HG03558 (cell line): ENCODE results near the gene THAP8.

Experiments
- ATAC-seq: cut with Tn5 transposase; IDR thresholded peaks from one replicate; pipeline ENCODE4 v1.9.1; 2021; ENCODE audit warnings: moderate number of reproducible peaks; ENCODE audit not compliant: unreplicated experiment; ENCODE audit errors: extremely low read depth

THAP8 gene

GRCh38 chr19:36003284-36003683, 50.8 kb downstream of the THAP8 start:
- ATAC-seq, result no peak

GRCh38 chr19:36001605-36002004, 52.5 kb downstream of the THAP8 start:
- no peak for ATAC-seq

DNA sequence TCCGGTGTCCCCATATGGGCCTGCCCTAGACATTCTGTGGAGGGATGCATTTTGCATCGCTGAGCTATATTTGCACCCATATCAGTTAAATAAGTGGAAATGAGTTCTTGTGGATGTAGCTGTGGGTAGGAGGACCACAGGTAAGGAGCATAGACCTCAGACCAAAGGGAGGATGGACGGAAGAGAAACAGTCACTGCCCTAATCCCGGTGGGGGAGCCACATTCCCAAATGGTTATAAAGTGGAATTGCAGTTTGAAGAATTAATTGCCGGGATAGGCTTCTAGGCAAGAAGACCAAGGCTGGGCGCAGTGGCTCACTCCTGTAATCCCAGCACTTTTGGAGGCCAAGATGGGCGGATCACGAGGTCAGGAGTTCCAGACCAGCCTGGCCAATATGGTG, 57.3 kb downstream of the THAP8 start:
- ATAC-seq, result no peak

GRCh38 chr19:35995048-35995993, 58.8 kb downstream of the THAP8 start, which contains the start of gene SDHAF1:
SDHAF1 (plus strand) TSS chr19:35995188; CDS start chr19:35995275, 87 bp downstream.
- ATAC-seq, result peak; percentile 56

DNA sequence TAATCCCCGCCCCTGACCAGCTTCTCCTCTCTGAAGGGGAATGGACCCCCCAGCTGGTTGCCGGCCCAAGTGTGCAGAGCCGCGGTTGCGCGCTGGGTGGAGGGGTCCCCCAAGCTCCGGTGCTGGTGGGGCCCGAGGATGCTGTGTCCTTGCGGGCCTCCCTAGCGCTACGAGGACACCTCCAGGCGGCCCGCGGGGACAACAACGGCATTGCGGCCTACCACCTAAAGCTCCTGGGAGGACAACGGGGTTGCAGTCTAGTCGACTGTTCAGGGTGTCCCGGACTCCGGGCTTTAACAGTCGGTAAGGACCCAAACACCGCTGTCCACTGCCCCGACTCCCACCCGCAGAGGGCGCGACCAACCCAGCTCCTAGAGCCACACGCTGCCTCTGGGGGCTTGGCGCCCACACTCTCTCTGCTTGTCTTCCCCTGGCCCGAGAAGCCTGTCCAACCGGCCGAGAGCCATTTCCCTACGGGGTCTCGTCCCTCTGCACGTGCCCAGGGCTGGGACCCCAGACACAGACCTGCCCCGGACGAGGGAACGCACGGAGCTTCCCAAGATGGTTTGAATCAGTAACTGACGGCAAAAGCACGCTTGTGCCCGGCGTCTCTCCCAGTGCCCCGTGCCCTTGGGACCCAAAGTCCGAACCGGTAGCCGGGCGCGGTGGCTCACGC, 60.0 kb downstream of the THAP8 start:
- ATAC-seq, result no peak

DNA sequence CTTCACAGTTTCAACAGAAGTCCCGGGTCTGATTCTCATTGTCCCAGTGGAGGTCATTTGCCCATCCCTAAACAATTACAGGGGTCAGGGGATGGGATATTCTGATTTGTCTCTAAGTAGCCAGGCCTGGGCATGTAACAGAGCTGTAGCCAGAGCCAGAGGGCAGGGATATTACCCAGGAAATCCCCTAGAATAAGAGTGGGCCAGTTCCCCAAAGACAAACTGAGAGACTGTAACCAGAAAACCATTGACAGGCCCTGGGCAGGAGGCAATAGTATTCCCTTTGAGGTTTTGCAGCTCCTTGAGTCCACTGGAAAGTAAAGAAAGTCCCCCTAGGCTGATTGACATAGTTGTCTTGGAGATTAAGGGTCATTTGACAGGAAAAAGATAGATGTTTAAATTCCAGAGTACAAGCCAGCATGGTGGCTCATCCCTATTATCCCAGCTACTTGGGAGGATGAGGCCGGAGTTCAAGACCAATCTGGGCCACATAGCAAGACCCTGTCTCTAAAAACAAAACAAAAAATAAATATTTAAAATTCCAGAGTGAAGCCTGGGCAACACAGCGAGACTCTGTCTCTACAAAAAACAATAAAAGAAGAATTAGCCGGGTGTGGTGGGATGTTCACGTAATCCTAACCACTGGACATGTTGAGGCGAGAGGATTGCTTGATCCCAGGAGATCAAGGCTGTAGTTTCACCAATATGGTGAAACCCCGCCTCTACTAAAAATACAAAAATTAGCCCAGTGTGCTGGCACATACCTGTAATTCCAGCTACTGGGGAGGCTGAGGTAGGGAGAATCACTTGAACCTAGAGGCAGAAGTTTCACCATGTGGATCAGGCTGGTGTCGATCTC, 60.9 kb downstream of the THAP8 start:
- no peak for ATAC-seq

DNA sequence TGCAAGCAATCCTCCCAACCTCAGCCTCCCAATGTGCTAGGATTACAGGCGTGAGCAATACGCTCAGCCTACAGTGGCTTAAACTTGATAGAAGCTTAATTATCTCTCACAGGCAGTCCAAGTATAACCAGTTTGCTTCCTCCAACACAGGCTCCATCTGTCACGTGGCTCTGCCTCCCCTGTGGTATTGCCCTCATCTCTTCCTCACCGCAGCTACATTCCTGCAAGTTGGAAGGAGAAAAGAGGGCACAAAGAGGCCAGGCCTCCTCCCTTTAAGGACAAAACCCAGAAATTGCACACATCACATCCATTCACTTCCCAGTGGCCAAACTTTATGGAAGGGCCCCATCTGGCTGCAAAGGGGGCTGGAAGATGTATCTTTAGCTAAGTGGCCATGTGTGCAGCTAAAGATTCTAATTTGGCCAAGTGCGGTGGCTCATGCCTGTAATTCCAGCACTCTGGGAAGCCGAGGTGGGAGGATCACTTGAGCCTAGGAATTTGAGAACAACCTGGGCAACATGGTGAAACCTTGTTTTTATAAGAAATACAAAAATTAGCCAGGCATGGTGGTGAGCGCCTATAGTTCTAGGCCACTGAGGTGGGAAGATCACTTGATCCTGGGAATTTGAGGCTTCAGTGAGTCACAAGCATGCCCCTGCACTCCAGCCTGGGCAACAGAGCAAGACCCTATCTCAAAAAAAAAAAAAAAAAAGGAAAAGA, 62.2 kb downstream of the THAP8 start:
- no peak for ATAC-seq

- no peak for ATAC-seq
Observed at GRCh38 chr19:35990771-35991730, 63.0 kb downstream of the THAP8 start.

- no peak for ATAC-seq
Observed at GRCh38 chr19:35990156-35990555, 63.9 kb downstream of the THAP8 start.

GRCh38 chr19:35988824-35989223, 65.3 kb downstream of the THAP8 start:
- no peak for ATAC-seq

- no peak for ATAC-seq
Observed at GRCh38 chr19:35987571-35987896, 66.6 kb downstream of the THAP8 start.

- ATAC-seq, result no peak
Observed at GRCh38 chr19:35986664-35987570, 67.2 kb downstream of the THAP8 start.

DNA sequence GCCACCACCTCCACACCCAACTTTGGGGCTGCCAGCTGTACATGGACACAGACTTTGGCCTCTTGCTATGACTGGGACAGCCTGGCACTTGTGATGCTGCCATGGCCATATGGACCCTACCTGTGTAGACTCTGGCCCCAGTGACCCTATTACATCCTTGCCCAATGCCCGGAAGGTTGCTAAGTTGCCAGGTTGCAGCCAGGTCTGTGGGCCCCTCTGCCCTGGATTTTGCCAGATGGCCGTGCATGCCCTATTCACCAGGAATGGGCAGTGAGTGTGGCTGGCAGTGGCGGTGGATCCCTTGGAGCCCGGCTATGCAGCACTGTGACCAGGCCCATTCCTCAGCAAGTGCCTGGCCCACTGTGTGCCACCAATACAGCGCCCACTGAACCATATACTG, 68.0 kb downstream of the THAP8 start:
- ATAC-seq, result no peak
